ENCODE data around the gene LRRC74B. TPM values are rescaled to one million over a fixed set of nuclear protein-coding genes. Genes with fewer than 3 reads are reported as not detected.

LRRC74B gene
- total and polyA plus RNA-seq, 2 donors from 2014 or later: not detected

DNA sequence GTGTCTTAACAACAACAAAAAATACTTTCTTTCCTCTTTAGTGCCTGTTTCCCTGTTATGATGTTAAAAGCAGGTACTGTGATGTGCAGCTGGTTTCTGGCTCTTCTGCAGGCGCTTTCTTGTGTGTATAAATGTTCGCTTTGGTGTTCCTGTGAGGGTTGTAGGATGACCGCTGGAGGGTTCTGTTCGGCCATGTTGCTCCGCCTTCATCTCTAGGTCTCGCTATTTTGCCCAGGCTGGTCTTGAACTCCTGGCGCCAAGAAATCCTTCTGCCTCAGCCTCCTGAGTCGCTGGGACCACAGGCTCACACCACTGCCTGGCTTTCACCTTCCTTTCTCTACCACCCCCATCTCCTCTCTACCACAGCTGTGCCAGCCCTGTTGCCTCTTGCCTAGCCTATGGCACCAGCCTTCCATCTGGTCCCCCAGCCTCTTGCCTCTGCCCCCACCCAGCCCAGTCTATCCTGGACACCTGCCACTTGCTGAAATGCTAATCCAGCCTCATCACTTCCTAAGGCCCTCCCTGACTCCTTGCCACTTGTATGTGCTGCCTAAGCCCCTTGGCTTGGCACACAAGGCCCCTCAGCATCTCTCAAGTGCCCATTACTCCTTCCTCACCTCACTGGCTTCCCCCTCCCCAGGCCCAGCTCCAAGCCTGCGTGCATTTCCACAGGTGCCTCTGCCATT is 5.5 kb downstream of the LRRC74B start:
- TF ChIP-seq, protein P1, sequence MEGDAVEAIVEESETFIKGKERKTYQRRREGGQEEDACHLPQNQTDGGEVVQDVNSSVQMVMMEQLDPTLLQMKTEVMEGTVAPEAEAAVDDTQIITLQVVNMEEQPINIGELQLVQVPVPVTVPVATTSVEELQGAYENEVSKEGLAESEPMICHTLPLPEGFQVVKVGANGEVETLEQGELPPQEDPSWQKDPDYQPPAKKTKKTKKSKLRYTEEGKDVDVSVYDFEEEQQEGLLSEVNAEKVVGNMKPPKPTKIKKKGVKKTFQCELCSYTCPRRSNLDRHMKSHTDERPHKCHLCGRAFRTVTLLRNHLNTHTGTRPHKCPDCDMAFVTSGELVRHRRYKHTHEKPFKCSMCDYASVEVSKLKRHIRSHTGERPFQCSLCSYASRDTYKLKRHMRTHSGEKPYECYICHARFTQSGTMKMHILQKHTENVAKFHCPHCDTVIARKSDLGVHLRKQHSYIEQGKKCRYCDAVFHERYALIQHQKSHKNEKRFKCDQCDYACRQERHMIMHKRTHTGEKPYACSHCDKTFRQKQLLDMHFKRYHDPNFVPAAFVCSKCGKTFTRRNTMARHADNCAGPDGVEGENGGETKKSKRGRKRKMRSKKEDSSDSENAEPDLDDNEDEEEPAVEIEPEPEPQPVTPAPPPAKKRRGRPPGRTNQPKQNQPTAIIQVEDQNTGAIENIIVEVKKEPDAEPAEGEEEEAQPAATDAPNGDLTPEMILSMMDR (IDR thresholded peaks at IDR 0.05; ENCODE audit: borderline replicate concordance, extremely low read depth, insufficient read depth): no peak
- intact Hi-C loops (cut with DNase I): no loop called here
- no peak overlapping the region for H3K9ac ChIP-seq (ENCODE audit: low read length in 3 of 3)
- no peaks in the 10 kb centered on the region for H3K27me3 ChIP-seq (ENCODE audit: control insufficient read depth, insufficient read depth, low read length)
- H3K36me3 ChIP-seq (ENCODE audit: control insufficient read depth in 2 of 3, insufficient read depth in 3 of 3, low read length in 3 of 3): no peaks in the 10 kb centered on the region
- DNase-seq (peak in 1 of 5 donors; percentile 41), FAIRE-seq (no peak)
- H3K9me3 ChIP-seq (ENCODE audit: control insufficient read depth in 2 of 3, insufficient read depth in 1 of 3, low read length in 3 of 3): no peaks in the 10 kb centered on the region
- no peak overlapping the region for H3K27ac ChIP-seq (ENCODE audit: low read depth in 2 of 2, low read length in 2 of 2)
- no peaks in the 10 kb centered on the region for H3K4me1 ChIP-seq (ENCODE audit: control insufficient read depth in 2 of 3, insufficient read depth in 2 of 3, low read depth in 1 of 3, low read length in 3 of 3)
- H3K4me3 ChIP-seq (ENCODE audit: low read length in 3 of 3): no peak overlapping the region

DNA sequence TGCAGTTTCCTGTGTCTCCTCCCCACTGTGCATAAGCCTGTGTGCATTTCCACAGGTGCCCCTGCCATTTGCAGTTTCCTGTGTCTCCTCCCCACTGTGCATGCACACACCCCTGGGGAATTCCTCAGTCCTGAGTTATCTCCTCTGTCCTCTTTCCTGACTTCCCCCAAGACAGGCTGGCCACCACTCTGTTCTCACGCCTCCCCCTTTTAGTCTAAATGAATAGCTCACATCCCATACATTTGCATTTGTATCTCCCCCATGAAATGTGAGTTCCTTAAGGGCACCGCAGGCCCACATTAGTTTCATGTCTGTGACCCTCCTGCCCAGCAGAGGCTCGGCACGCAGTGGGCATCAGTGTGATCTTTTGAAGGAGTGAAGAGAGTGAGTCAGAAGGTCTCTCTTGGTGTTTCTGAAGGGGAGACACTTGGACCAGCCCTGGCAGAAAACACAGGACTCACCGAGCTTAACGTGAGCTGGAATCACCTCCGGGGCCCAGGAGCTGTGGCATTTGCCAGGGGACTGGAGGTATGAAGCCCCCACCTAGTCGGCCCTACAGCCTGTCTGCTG is 6.2 kb downstream of the LRRC74B start:
- FAIRE-seq: no peak
- TF ChIP-seq, protein P1 (IDR thresholded peaks at IDR 0.05; ENCODE audit: borderline replicate concordance, extremely low read depth, insufficient read depth): no peak
- no peak overlapping the region for H3K4me3 ChIP-seq (ENCODE audit: low read length in 3 of 3)

DNA sequence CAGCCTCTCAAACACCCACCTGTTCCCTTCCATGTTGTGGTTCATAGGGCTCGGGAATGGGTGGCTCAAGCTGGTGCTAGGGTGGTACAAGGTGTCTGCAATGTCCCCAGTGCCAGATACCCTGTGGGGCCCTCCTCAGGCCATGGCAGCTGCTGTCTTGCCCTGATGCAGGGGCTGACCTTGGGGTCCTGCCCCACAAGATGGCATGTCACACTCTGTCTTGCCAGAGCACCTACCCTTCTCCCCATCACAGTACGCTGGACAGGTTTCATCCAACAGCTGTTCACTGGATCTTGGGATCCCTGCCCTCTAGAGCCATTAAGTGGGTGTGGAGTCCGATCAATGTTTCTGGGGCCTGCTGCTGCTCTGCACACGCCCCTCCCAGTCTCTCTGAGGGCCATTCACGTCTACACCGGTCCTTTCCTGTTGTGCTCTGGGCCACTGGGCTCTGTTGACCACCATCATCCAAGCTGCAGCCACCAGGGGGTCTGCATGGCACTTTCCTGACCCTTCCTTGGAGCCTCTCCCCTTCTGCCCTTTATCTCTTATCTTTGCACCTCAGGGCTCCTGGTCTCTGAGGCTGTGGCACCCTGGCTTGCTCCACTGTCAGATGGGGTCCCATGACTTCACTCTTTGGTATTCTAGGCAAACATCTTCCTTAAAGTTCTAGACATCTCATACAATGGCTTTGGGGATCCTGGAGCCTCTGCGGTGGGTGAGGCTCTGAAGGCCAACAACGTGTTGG is 7.1 kb downstream of the LRRC74B start:
- Histone ChIP-seq H3K9ac (ENCODE audit: low read length in 3 of 3) (no peak overlapping the region), H3K27ac (ENCODE audit: low read depth in 2 of 2, low read length in 2 of 2) (no peak overlapping the region), H3K36me3 (ENCODE audit: control insufficient read depth in 2 of 3, insufficient read depth in 3 of 3, low read length in 3 of 3) (no peaks in the 10 kb centered on the region), H3K9me3 (ENCODE audit: control insufficient read depth in 2 of 3, insufficient read depth in 1 of 3, low read length in 3 of 3) (no peaks in the 10 kb centered on the region), H3K4me1 (ENCODE audit: control insufficient read depth in 2 of 3, insufficient read depth in 2 of 3, low read depth in 1 of 3, low read length in 3 of 3) (no peaks in the 10 kb centered on the region), H3K4me3 (ENCODE audit: low read length in 3 of 3) (no peak overlapping the region), H3K27me3 (ENCODE audit: control insufficient read depth, insufficient read depth, low read length) (no peaks in the 10 kb centered on the region)
- DNase-seq: peak in 1 of 5 donors; percentile 29
- TF ChIP-seq, protein P1 (IDR thresholded peaks at IDR 0.05; ENCODE audit: borderline replicate concordance, extremely low read depth, insufficient read depth): no peak
- intact Hi-C loops (cut with DNase I): no loop called here
- no peak for FAIRE-seq

More for the DNA sequence above, 6.2 kb downstream of the LRRC74B start:
- DNase-seq: peak in 1 of 5 donors; percentile 28
- H3K27ac ChIP-seq (ENCODE audit: low read depth in 2 of 2, low read length in 2 of 2): no peak overlapping the region
- no peaks in the 10 kb centered on the region for H3K27me3 ChIP-seq (ENCODE audit: control insufficient read depth, insufficient read depth, low read length)
- no peaks in the 10 kb centered on the region for H3K9me3 ChIP-seq (ENCODE audit: control insufficient read depth in 2 of 3, insufficient read depth in 1 of 3, low read length in 3 of 3)
- no peaks in the 10 kb centered on the region for H3K4me1 ChIP-seq (ENCODE audit: control insufficient read depth in 2 of 3, insufficient read depth in 2 of 3, low read depth in 1 of 3, low read length in 3 of 3)
- intact Hi-C loops (cut with DNase I): no loop called here
- H3K9ac ChIP-seq (ENCODE audit: low read length in 3 of 3): no peak overlapping the region
- no peaks in the 10 kb centered on the region for H3K36me3 ChIP-seq (ENCODE audit: control insufficient read depth in 2 of 3, insufficient read depth in 3 of 3, low read length in 3 of 3)

Measured in kidney (tissue), 14 donors.